H9 (cell line): ENCODE results near the gene ARHGEF12. TPM values are rescaled to one million over a fixed set of nuclear protein-coding genes. Genes with fewer than 3 reads are reported as not detected.

Source experiments
- DNase-seq: peaks from one replicate; pipeline ENCODE4 v3.0.0-alpha.2; 2017
- H2AFZ ChIP-seq: one replicate; pipeline ENCODE4 v1.6.1; 2013; ENCODE audit warnings: mild to moderate bottlenecking, low read length, control low read depth, moderate library complexity
- H2AK5ac ChIP-seq: 2 replicates; pipeline ENCODE4 v1.6.1; 2013; ENCODE audit warnings: low read length, control low read depth, mixed read lengths; ENCODE audit not compliant: insufficient read length
- H2BK120ac ChIP-seq: one replicate; pipeline ENCODE4 v1.6.1; 2013; ENCODE audit warnings: low read depth, mild to moderate bottlenecking, low read length, control low read depth, inconsistent platforms; ENCODE audit not compliant: poor library complexity, severe bottlenecking
- H2BK12ac ChIP-seq: 2 replicates; pipeline ENCODE4 v1.6.1; 2013; ENCODE audit warnings: low read length, control low read depth, mixed read lengths, low read depth; ENCODE audit not compliant: insufficient read length
- H2BK15ac ChIP-seq: 2 replicates; pipeline ENCODE4 v1.6.1; 2013; ENCODE audit warnings: low read depth, low read length, control low read depth
- H2BK20ac ChIP-seq: one replicate; pipeline ENCODE4 v1.6.1; 2013; ENCODE audit warnings: low read depth, mild to moderate bottlenecking, low read length, control low read depth, inconsistent platforms; ENCODE audit not compliant: poor library complexity, severe bottlenecking
- H2BK5ac ChIP-seq: 2 replicates; pipeline ENCODE4 v1.6.1; 2013; ENCODE audit warnings: low read length, control low read depth, mixed read lengths; ENCODE audit not compliant: insufficient read length
- H3K14ac ChIP-seq: 2 replicates; pipeline ENCODE4 v1.6.1; 2013; ENCODE audit warnings: low read length, control low read depth; ENCODE audit not compliant: insufficient read depth
- H3K18ac ChIP-seq: 2 replicates; pipeline ENCODE4 v1.6.1; 2013; ENCODE audit warnings: low read depth, mild to moderate bottlenecking, mixed read lengths, low read length, control low read depth; ENCODE audit not compliant: insufficient read length
- H3K23ac ChIP-seq: 2 replicates; pipeline ENCODE4 v1.6.1; 2013; ENCODE audit warnings: low read length, control low read depth, mixed read lengths, low read depth; ENCODE audit not compliant: insufficient read length
- H3K23me2 ChIP-seq: 2 replicates; pipeline ENCODE4 v1.6.1; 2013; ENCODE audit warnings: low read depth, mild to moderate bottlenecking, mixed read lengths, low read length, control low read depth; ENCODE audit not compliant: insufficient read length, poor library complexity, severe bottlenecking
- H3K27ac ChIP-seq: 2 replicates; pipeline ENCODE4 v1.5.1; 2013; ENCODE audit warnings: low read length, control low read depth, mixed read lengths, low read depth; ENCODE audit not compliant: insufficient read length
- H3K27me3 ChIP-seq: 2 replicates; pipeline ENCODE4 v1.6.1; 2013; ENCODE audit warnings: low read length, control low read depth, inconsistent platforms; ENCODE audit not compliant: insufficient read depth
- H3K4ac ChIP-seq: 2 replicates; pipeline ENCODE4 v1.6.1; 2013; ENCODE audit warnings: low read depth, mild to moderate bottlenecking, control low read depth, inconsistent platforms, low read length, moderate library complexity
- H3K4me1 ChIP-seq: 2 replicates; pipeline ENCODE4 v1.6.1; 2013; ENCODE audit warnings: low read length, control low read depth, inconsistent platforms; ENCODE audit not compliant: insufficient read depth
- H3K4me2 ChIP-seq: 2 replicates; pipeline ENCODE4 v1.6.1; 2013; ENCODE audit warnings: low read length, control low read depth, mixed read lengths; ENCODE audit not compliant: insufficient read length, insufficient read depth
- H3K56ac ChIP-seq: 2 replicates; pipeline ENCODE4 v1.6.1; 2013; ENCODE audit warnings: low read depth, mild to moderate bottlenecking, mixed read lengths, low read length, control low read depth; ENCODE audit not compliant: insufficient read length
- H3K79me1 ChIP-seq: 2 replicates; pipeline ENCODE4 v1.6.1; 2013; ENCODE audit warnings: low read depth, mild to moderate bottlenecking, moderate library complexity, low read length, control low read depth, inconsistent platforms; ENCODE audit not compliant: insufficient read depth, poor library complexity, severe bottlenecking
- H3K79me2 ChIP-seq: 2 replicates; pipeline ENCODE4 v1.6.1; 2013; ENCODE audit warnings: low read length, control low read depth, inconsistent platforms; ENCODE audit not compliant: insufficient read depth
- H3K9ac ChIP-seq: 2 replicates; pipeline ENCODE4 v1.6.1; 2013; ENCODE audit warnings: low read length, control low read depth, mixed read lengths; ENCODE audit not compliant: insufficient read length; ENCODE audit errors: extremely low read depth
- H3K9me3 ChIP-seq: one replicate; pipeline ENCODE4 v1.6.1; 2013; ENCODE audit warnings: low read depth, low read length, inconsistent platforms; ENCODE audit not compliant: control insufficient read depth
- H3T11ph ChIP-seq: one replicate; pipeline ENCODE4 v1.6.1; 2013; ENCODE audit warnings: mild to moderate bottlenecking, low read length, control low read depth, inconsistent platforms
- H4K20me1 ChIP-seq: one replicate; pipeline ENCODE4 v1.6.1; 2013; ENCODE audit not compliant: control insufficient read depth, insufficient read length, insufficient read depth
- H4K5ac ChIP-seq: 2 replicates; pipeline ENCODE4 v1.6.1; 2013; ENCODE audit warnings: low read depth, mild to moderate bottlenecking, mixed read lengths, low read length, control low read depth; ENCODE audit not compliant: insufficient read length
- H4K8ac ChIP-seq: replicated peaks from 2 replicates; pipeline ENCODE4 v1.6.1; 2013; ENCODE audit warnings: low read length, control low read depth, mixed read lengths, low read depth; ENCODE audit not compliant: insufficient read length
- H4K91ac ChIP-seq: 2 replicates; pipeline ENCODE4 v1.6.1; 2013; ENCODE audit warnings: low read depth, mild to moderate bottlenecking, moderate library complexity, mixed read lengths, low read length, control low read depth; ENCODE audit not compliant: insufficient read length
- H3K27ac Mint-ChIP-seq, 3 experiments: 2 replicates in 2 of 3; 3 replicates in 1 of 3; pipeline ENCODE4 v1.8.0; 2020 to 2021; ENCODE audit warnings: mixed read lengths in 3 of 3, mild to moderate bottlenecking in 1 of 3, moderate library complexity in 1 of 3
- H3K27me3 Mint-ChIP-seq: 2 replicates; pipeline ENCODE4 v1.8.0; 2021; ENCODE audit warnings: low read depth, mild to moderate bottlenecking, moderate library complexity, mixed read lengths
- H3K36me3 Mint-ChIP-seq, 3 experiments: 2 replicates in 2 of 3; 3 replicates in 1 of 3; pipeline ENCODE4 v1.8.0; 2020 to 2021; ENCODE audit warnings: low read depth in 3 of 3, mixed read lengths in 3 of 3; ENCODE audit not compliant: insufficient read depth in 1 of 3
- H3K4me1 Mint-ChIP-seq, 2 experiments: 2 replicates each; pipeline ENCODE4 v1.8.0; 2020; ENCODE audit warnings: mixed read lengths in 2 of 2
- H3K4me3 Mint-ChIP-seq, 2 experiments: 2 replicates in 1 of 2; 3 replicates in 1 of 2; pipeline ENCODE4 v1.8.0; 2020 to 2021; ENCODE audit warnings: mild to moderate bottlenecking in 2 of 2, mixed read lengths in 2 of 2, moderate library complexity in 1 of 2
- H3K9me3 Mint-ChIP-seq, 2 experiments: 2 replicates in 1 of 2; 3 replicates in 1 of 2; pipeline ENCODE4 v1.8.0; 2020; ENCODE audit warnings: mild to moderate bottlenecking in 2 of 2, mixed read lengths in 2 of 2, moderate library complexity in 1 of 2
- WGBS: extraction: QIAGEN DNeasy Blood & Tissue Kit; methylation state at CpG from one replicate; pipeline ENCODE4 v1.1.7; 2013; ENCODE audit warnings: missing lambda C conversion rate, low lambda C conversion rate, mixed read lengths; ENCODE audit not compliant: insufficient read length; ENCODE audit errors: extremely low coverage; 5-methylcytosine and 5-hydroxymethylcytosine counted together
- total RNA-seq: library from RNA; stranded (reverse); gene quantifications from 2 replicates; pipeline ENCODE4 v1.2.1, GENCODE V29; 2021
- TF ChIP-seq, protein P1 (sequence below): fragments of 200-600 bp; sonication (generic); conservative IDR thresholded peaks from 3 replicates; pipeline ENCODE4 v1.8.0; 2021; ENCODE audit warnings: antibody characterized with exemption, mild to moderate bottlenecking

Gene ARHGEF12
- total RNA-seq, 1 experiment from 2014 or later: 27.0 TPM

DNA sequence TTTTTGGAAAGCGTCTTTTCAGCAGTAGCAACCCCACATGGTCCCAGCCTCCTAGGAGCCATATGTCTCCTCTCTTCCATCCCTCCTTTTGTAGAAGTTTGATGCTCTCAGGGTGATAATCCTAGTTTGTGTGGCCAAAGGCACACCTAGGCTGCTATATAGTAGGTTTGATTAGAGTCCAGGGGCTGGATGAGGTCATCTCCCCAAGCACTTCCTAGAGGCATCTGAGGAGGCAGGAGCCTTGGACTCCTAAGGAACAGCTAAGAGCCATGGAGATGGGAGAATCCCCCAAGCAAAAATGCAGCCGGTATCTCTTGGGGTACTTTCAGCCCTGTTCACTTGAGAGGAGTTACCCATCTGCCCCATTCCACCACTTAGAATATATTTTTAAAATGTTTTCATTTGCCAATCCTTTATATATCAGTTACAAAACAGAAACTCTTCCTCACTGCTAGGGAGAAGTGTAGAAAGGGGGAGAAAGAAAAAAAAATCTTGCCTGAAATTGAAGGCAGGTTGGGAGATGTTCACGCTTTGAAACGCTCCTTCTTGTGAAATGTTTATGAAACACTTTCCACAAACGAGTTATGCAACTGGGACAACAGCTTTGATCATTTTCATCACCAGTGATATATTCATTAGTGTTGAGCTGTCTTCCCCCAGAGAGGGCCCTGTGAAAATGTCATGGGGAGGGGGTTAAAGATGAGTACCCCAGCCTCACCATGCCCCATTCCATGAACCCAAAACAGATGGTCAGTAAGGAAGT lies 43.0 kb upstream of the ARHGEF12 start:
- H2BK12ac ChIP-seq: no peak overlapping the region
- no peak overlapping the region for H3K4me2 ChIP-seq
- no peak overlapping the region for H3T11ph ChIP-seq
- no peaks in the 10 kb centered on the region for H3K23me2 ChIP-seq
- no peak overlapping the region for H3K56ac ChIP-seq
- no peak overlapping the region for H3K27ac ChIP-seq
- H3K9ac ChIP-seq: no peak overlapping the region
- H3K79me1 ChIP-seq: no peaks in the 10 kb centered on the region
- no peaks in the 10 kb centered on the region for H3K4me1 ChIP-seq
- no peak overlapping the region for H2BK20ac ChIP-seq
- H2AFZ ChIP-seq: no peak overlapping the region
- no peak overlapping the region for H3K27ac Mint-ChIP-seq
- H3K4me1 Mint-ChIP-seq: peaks cover 15 to 18% of the 10 kb centered on the region in 2 experiments
- no peak overlapping the region for H3K4me3 Mint-ChIP-seq
- H3K9me3 Mint-ChIP-seq: no peaks in the 10 kb centered on the region; a peak in 1 of 5 replicates
- H4K5ac ChIP-seq: no peak overlapping the region
- no peak overlapping the region for H2BK5ac ChIP-seq
- H3K36me3 Mint-ChIP-seq: no peaks in the 10 kb centered on the region
- no peak overlapping the region for H2BK15ac ChIP-seq
- H3K9me3 ChIP-seq: no peaks in the 10 kb centered on the region
- H4K91ac ChIP-seq: no peak overlapping the region
- no peak overlapping the region for H2BK120ac ChIP-seq
- H4K20me1 ChIP-seq: no peaks in the 10 kb centered on the region
- no peak overlapping the region for H3K14ac ChIP-seq
- H3K79me2 ChIP-seq: no peaks in the 10 kb centered on the region
- no peak overlapping the region for H3K18ac ChIP-seq
- peaks cover 46% of the 10 kb centered on the region for H3K27me3 Mint-ChIP-seq
- DNase-seq: no peak
- H3K23ac ChIP-seq: no peak overlapping the region
- no peak overlapping the region for H3K4ac ChIP-seq
- H2AK5ac ChIP-seq: no peak overlapping the region
- no peak overlapping the region for H4K8ac ChIP-seq
- TF ChIP-seq, protein P1, sequence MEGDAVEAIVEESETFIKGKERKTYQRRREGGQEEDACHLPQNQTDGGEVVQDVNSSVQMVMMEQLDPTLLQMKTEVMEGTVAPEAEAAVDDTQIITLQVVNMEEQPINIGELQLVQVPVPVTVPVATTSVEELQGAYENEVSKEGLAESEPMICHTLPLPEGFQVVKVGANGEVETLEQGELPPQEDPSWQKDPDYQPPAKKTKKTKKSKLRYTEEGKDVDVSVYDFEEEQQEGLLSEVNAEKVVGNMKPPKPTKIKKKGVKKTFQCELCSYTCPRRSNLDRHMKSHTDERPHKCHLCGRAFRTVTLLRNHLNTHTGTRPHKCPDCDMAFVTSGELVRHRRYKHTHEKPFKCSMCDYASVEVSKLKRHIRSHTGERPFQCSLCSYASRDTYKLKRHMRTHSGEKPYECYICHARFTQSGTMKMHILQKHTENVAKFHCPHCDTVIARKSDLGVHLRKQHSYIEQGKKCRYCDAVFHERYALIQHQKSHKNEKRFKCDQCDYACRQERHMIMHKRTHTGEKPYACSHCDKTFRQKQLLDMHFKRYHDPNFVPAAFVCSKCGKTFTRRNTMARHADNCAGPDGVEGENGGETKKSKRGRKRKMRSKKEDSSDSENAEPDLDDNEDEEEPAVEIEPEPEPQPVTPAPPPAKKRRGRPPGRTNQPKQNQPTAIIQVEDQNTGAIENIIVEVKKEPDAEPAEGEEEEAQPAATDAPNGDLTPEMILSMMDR: no peak
- H3K27me3 ChIP-seq: no peaks in the 10 kb centered on the region
- WGBS: no CpG with 5 or more reads among the region's 5 CpGs
